ENCODE data around the gene PDPK1.
"Not testable (repeated sequence)": the region's sequence is repeated elsewhere in the genome, so short reads cannot be mapped to it uniquely, and the experiment has no call there.

GRCh38 chr16:2627075-2627474, 89.3 kb downstream of the PDPK1 start:
- TF ChIP-seq, protein P1, sequence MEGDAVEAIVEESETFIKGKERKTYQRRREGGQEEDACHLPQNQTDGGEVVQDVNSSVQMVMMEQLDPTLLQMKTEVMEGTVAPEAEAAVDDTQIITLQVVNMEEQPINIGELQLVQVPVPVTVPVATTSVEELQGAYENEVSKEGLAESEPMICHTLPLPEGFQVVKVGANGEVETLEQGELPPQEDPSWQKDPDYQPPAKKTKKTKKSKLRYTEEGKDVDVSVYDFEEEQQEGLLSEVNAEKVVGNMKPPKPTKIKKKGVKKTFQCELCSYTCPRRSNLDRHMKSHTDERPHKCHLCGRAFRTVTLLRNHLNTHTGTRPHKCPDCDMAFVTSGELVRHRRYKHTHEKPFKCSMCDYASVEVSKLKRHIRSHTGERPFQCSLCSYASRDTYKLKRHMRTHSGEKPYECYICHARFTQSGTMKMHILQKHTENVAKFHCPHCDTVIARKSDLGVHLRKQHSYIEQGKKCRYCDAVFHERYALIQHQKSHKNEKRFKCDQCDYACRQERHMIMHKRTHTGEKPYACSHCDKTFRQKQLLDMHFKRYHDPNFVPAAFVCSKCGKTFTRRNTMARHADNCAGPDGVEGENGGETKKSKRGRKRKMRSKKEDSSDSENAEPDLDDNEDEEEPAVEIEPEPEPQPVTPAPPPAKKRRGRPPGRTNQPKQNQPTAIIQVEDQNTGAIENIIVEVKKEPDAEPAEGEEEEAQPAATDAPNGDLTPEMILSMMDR (IDR thresholded peaks at IDR 0.05; ENCODE audit: insufficient read depth, low read length), result not testable (repeated sequence)
- TF ChIP-seq SPI1 (IDR thresholded peaks at IDR 0.05; ENCODE audit: borderline replicate concordance, low read depth); POLR2AphosphoS5 (IDR thresholded peaks at IDR 0.05; ENCODE audit: low read depth): not testable (repeated sequence)
- TF ChIP-seq, protein P2, sequence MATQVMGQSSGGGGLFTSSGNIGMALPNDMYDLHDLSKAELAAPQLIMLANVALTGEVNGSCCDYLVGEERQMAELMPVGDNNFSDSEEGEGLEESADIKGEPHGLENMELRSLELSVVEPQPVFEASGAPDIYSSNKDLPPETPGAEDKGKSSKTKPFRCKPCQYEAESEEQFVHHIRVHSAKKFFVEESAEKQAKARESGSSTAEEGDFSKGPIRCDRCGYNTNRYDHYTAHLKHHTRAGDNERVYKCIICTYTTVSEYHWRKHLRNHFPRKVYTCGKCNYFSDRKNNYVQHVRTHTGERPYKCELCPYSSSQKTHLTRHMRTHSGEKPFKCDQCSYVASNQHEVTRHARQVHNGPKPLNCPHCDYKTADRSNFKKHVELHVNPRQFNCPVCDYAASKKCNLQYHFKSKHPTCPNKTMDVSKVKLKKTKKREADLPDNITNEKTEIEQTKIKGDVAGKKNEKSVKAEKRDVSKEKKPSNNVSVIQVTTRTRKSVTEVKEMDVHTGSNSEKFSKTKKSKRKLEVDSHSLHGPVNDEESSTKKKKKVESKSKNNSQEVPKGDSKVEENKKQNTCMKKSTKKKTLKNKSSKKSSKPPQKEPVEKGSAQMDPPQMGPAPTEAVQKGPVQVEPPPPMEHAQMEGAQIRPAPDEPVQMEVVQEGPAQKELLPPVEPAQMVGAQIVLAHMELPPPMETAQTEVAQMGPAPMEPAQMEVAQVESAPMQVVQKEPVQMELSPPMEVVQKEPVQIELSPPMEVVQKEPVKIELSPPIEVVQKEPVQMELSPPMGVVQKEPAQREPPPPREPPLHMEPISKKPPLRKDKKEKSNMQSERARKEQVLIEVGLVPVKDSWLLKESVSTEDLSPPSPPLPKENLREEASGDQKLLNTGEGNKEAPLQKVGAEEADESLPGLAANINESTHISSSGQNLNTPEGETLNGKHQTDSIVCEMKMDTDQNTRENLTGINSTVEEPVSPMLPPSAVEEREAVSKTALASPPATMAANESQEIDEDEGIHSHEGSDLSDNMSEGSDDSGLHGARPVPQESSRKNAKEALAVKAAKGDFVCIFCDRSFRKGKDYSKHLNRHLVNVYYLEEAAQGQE (IDR thresholded peaks at IDR 0.05; ENCODE audit: insufficient replicate concordance, low read depth), result not testable (repeated sequence)
